Right atrium auricular region (tissue), 2 donors: ENCODE measurements around the gene OR10W1. TPM values are rescaled to one million over a fixed set of nuclear protein-coding genes. Genes with fewer than 3 reads are reported as not detected.

ENCODE experiments used
- DNase-seq: peaks from one replicate; pipeline ENCODE4 v3.0.0-alpha.2; 2019; ENCODE audit warnings: low spot score
- H3K27ac ChIP-seq, 2 donors: fragments of 200-600 bp; sonication (generic); 1 replicate in 1 of 2; 2 replicates in 1 of 2; pipeline ENCODE4 v1.5.1; 2016 to 2019
- H3K27me3 ChIP-seq, 2 donors: fragments of 200-600 bp; sonication (generic); one replicate each; pipeline versions ENCODE4 v1.5.1 to v1.6.0; 2017 to 2019
- H3K36me3 ChIP-seq: fragments of 200-600 bp; sonication (generic); one replicate; pipeline ENCODE4 v1.5.1; 2016
- H3K4me1 ChIP-seq, 2 donors: fragments of 200-600 bp; sonication (generic); one replicate each; pipeline versions ENCODE4 v1.5.1 to v1.6.0; 2017 to 2019
- H3K4me3 ChIP-seq, 2 donors: fragments of 200-600 bp; sonication (generic); 1 replicate in 1 of 2; 2 replicates in 1 of 2; pipeline ENCODE4 v1.5.1; 2017 to 2019; ENCODE audit warnings: mild to moderate bottlenecking in 1 of 2, moderate library complexity in 1 of 2
- H3K9me3 ChIP-seq, 2 donors: fragments of 200-600 bp; sonication (generic); one replicate each; pipeline ENCODE4 v1.5.1; 2019
- total RNA-seq, 2 donors: library from RNA; depleted of rRNA; stranded (reverse); fragments of >200 nt; gene quantifications; one replicate each; pipeline ENCODE4 v1.1.0, GENCODE V29; 2016
- TF ChIP-seq, protein P1 (sequence below), 2 donors: fragments of 200-600 bp; sonication (generic); IDR thresholded peaks; one replicate each; pipeline ENCODE4 v1.5.1; 2019; ENCODE audit warnings: antibody characterized with exemption in 2 of 2

OR10W1 gene
- total RNA-seq, 2 donors from 2014 or later: not detected

DNA sequence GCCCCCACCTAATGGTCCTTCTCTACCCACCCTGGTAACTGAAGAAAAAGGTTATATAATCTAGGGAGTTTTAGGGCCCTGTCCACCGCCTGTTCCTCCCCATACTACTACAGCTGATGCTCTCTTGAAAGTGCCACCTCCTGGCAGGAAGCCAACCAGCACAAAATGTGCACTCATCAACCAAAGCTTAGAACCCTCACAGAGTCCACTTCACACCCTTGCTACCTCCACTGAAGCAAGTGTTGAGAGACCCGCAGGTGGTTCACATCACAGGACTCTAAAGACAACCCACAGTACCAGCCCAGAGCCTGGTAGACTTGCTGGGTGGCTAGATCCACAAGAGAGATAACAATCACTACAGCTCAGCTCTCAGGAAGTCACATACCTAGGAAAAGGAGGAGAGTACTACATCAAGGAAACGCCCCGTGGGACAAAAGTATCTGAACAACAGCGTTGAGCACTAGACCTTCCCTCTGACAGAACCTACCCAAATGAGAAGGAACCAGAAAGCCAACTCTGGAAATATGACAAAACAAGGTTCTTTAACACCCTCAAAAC is 17.5 kb upstream of the OR10W1 start:
- Histone ChIP-seq H3K9me3 (no peaks in the 10 kb centered on the region), H3K27ac (no peak overlapping the region)

DNA sequence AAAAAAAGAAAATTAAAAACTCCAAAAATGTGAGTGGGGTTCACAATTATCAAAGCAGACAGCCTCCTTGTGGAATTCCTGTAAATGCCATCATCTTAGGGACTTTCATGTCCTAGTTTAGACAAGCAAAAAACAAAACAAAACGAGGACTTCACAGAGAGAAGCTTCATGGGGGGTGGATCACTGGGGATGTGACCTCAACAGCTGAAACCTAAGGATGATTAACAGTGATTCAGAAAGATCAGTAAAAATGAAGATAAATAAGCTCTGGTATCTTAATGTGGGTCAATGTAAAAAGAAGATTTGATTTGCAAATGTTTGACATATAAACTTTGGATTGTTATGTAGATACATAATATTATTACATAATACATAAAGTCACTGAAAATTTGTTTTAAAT is 8.1 kb upstream of the OR10W1 start:
- peaks cover 0 to 7% of the 10 kb centered on the region in 2 donors for H3K9me3 ChIP-seq
- DNase-seq: no peak
- TF ChIP-seq, protein P1, sequence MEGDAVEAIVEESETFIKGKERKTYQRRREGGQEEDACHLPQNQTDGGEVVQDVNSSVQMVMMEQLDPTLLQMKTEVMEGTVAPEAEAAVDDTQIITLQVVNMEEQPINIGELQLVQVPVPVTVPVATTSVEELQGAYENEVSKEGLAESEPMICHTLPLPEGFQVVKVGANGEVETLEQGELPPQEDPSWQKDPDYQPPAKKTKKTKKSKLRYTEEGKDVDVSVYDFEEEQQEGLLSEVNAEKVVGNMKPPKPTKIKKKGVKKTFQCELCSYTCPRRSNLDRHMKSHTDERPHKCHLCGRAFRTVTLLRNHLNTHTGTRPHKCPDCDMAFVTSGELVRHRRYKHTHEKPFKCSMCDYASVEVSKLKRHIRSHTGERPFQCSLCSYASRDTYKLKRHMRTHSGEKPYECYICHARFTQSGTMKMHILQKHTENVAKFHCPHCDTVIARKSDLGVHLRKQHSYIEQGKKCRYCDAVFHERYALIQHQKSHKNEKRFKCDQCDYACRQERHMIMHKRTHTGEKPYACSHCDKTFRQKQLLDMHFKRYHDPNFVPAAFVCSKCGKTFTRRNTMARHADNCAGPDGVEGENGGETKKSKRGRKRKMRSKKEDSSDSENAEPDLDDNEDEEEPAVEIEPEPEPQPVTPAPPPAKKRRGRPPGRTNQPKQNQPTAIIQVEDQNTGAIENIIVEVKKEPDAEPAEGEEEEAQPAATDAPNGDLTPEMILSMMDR (IDR thresholded peaks at IDR 0.05): no peak
- H3K4me1 ChIP-seq: no peaks in the 10 kb centered on the region
- no peaks in the 10 kb centered on the region for H3K27me3 ChIP-seq
- H3K4me3 ChIP-seq: no peak overlapping the region
- H3K36me3 ChIP-seq: no peaks in the 10 kb centered on the region
- no peak overlapping the region for H3K27ac ChIP-seq

More for the DNA sequence above, 17.5 kb upstream of the OR10W1 start:
- Histone ChIP-seq H3K4me1 (no peaks in the 10 kb centered on the region), H3K4me3 (no peak overlapping the region), H3K36me3 (no peaks in the 10 kb centered on the region), H3K27me3 (no peaks in the 10 kb centered on the region)
- TF ChIP-seq, protein P1 (IDR thresholded peaks at IDR 0.05): no peak
- no peak for DNase-seq

GRCh38 chr11:58275002-58275401 is 6.9 kb upstream of the OR10W1 start:
- H3K4me3 ChIP-seq: no peak overlapping the region
- peaks cover 0 to 7% of the 10 kb centered on the region in 2 donors for H3K9me3 ChIP-seq
- H3K27ac ChIP-seq: no peak overlapping the region
- no peak for DNase-seq
- H3K4me1 ChIP-seq: no peaks in the 10 kb centered on the region
- H3K27me3 ChIP-seq: no peaks in the 10 kb centered on the region
- H3K36me3 ChIP-seq: no peaks in the 10 kb centered on the region
- TF ChIP-seq, protein P1 (IDR thresholded peaks at IDR 0.05): no peak

DNA sequence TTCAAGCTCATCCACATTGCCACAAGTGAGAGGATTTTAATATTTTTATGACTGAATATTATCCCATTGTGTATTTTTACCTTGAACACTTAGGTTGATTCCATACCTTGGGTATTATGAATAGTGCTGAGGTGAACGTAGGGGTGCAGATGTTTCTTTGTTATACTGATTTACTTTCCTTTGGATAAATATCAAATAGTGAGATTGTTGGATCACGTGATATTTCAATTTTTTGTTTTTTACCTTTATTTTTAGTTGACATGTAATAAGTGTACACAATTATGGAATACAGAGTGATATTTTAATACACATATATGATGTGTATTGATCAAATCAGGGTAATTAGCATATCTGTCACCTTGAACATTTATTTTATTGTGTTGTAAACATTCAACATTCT is 8.1 kb downstream of the OR10W1 start:
- H3K36me3 ChIP-seq: no peaks in the 10 kb centered on the region
- peaks cover 0 to 10% of the 10 kb centered on the region in 2 donors for H3K9me3 ChIP-seq
- no peaks in the 10 kb centered on the region for H3K4me1 ChIP-seq
- H3K4me3 ChIP-seq: no peak overlapping the region
- H3K27me3 ChIP-seq: no peaks in the 10 kb centered on the region
- DNase-seq: no peak
- H3K27ac ChIP-seq: no peak overlapping the region
- TF ChIP-seq, protein P1 (IDR thresholded peaks at IDR 0.05): no peak

DNA sequence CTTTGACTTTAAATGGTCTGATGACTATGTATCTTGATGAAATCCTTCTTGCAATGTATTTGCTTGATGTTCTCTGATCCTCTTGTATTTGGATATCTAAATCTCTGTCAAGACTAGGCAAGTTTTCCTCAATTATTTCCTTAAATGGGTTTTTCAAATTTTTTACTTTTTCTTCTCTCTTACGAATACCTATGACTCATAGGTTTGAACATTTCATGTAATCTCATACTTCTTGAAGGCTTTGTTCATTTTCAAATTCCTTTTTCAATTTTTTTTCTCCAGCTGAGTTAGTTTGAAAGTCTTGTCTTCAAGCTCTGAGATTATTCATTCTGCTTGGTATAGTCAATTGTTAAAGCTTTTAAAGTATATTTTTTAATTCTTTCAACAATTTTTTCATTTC is 13.1 kb downstream of the OR10W1 start:
- DNase-seq: no peak
- no peaks in the 10 kb centered on the region for H3K4me1 ChIP-seq
- H3K36me3 ChIP-seq: no peaks in the 10 kb centered on the region
- H3K27me3 ChIP-seq: no peaks in the 10 kb centered on the region
- H3K9me3 ChIP-seq: peaks cover 0 to 35% of the 10 kb centered on the region in 2 donors
- TF ChIP-seq, protein P1 (IDR thresholded peaks at IDR 0.05): no peak
- no peak overlapping the region for H3K4me3 ChIP-seq
- H3K27ac ChIP-seq: no peak overlapping the region

DNA sequence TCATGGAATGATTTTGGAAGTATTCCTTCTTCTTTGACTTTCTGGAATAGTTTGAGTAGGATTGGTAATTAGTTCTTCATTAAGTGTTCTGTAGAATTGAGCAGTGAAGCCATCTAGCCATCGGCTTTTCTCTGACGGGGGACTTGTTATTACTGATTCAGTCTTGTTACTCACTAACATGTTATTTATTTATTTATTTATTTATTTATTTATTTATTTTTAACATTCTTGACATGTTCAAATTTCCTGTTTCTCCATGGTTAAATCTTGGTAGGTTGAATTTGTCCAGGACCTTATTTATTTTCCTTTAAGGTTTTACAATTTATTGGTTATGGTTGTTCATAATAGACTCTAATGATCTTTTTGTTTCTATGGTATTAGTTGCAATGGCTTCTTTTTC is 24.1 kb downstream of the OR10W1 start:
- Histone ChIP-seq H3K4me3 (no peak overlapping the region), H3K4me1 (no peaks in the 10 kb centered on the region), H3K36me3 (no peaks in the 10 kb centered on the region), H3K27ac (no peak overlapping the region), H3K27me3 (no peaks in the 10 kb centered on the region), H3K9me3 (peaks cover 0 to 13% of the 10 kb centered on the region in 2 donors)
- DNase-seq: no peak
- TF ChIP-seq, protein P1 (IDR thresholded peaks at IDR 0.05): no peak
